ENCODE data around the gene CDON. TPM values are rescaled to one million over a fixed set of nuclear protein-coding genes. Genes with fewer than 3 reads are reported as not detected.
A peak's percentile ranks its signal among the peaks of the same experiment; 100 is the strongest.

CDON gene
- 16.0 and 17.2 TPM in 2 replicates for total RNA-seq (2021)
- long read RNA-seq, partial matches to known transcripts = 0 of 6 reads
- long read RNA-seq, other reads (novel, unspliced or antisense) = 6 of 6 reads

GRCh38 chr11:126062679-126063506 is at the start of gene CDON:
Gene CDON (minus strand): TSS chr11:126062866. CDS start chr11:126023476, 39,390 bp downstream.
- H3K14ac ChIP-seq (ENCODE audit: insufficient read depth, low read length) = peak within 1 kb of the TSS; percentile 93
- H2BK15ac ChIP-seq (ENCODE audit: low read depth, low read length) = no peak within 1 kb of the TSS
- H4K20me1 ChIP-seq (ENCODE audit: control insufficient read depth, insufficient read depth, insufficient read length) = no peaks in the 10 kb centered on the region
- H2BK20ac ChIP-seq (ENCODE audit: low read depth, low read length, poor library complexity, severe bottlenecking) = no peak within 1 kb of the TSS
- no CpG with 5 or more reads among the region's 82 CpGs for WGBS (ENCODE audit: extremely low coverage, insufficient read length, low lambda C conversion rate)
- H3K79me2 ChIP-seq (ENCODE audit: insufficient read depth, low read length) = no peaks in the 10 kb centered on the region
- H3K4me2 ChIP-seq (ENCODE audit: insufficient read depth, insufficient read length, low read length) = peak within 1 kb of the TSS; percentile 73
- no peak within 1 kb of the TSS for H4K91ac ChIP-seq (ENCODE audit: insufficient read length, low read depth, low read length)
- H4K8ac ChIP-seq (replicated peaks; ENCODE audit: insufficient read length, low read depth, low read length) = no peak within 1 kb of the TSS
- H3K27me3 ChIP-seq (ENCODE audit: insufficient read depth, low read length) = no peaks in the 10 kb centered on the region
- H3K4me1 ChIP-seq (ENCODE audit: insufficient read depth, low read length) = peaks cover 4% of the 10 kb centered on the region; the same call in 1 of the 2 replicates
- H3K4me1 Mint-ChIP-seq = peaks cover 28 to 40% of the 10 kb centered on the region in 2 experiments
- peak within 1 kb of the TSS; percentile 51 for H2AFZ ChIP-seq (ENCODE audit: low read length)
- H2BK120ac ChIP-seq (ENCODE audit: low read depth, low read length, poor library complexity, severe bottlenecking) = peak within 1 kb of the TSS; percentile 58
- no peak within 1 kb of the TSS for H3K23ac ChIP-seq (ENCODE audit: insufficient read length, low read depth, low read length)
- H2AK5ac ChIP-seq (ENCODE audit: insufficient read length, low read length) = no peak within 1 kb of the TSS
- peak within 1 kb of the TSS; percentile 98 for H3K9ac ChIP-seq (ENCODE audit: extremely low read depth, insufficient read length, low read length)
- peak; percentile 93 for DNase-seq
- H3K23me2 ChIP-seq (ENCODE audit: insufficient read length, low read depth, low read length, poor library complexity, severe bottlenecking) = peaks cover 8% of the 10 kb centered on the region
- peak within 1 kb of the TSS; percentile 69 for H3K56ac ChIP-seq (ENCODE audit: insufficient read length, low read depth, low read length)
- H3K27ac Mint-ChIP-seq = peak within 1 kb of the TSS; percentile 100
- peak within 1 kb of the TSS; percentile 68 to 88 for H3K4me3 Mint-ChIP-seq
- H3K9me3 Mint-ChIP-seq = no peaks in the 10 kb centered on the region
- no peak within 1 kb of the TSS; the same call in 1 of the 2 replicates for H3K4ac ChIP-seq (ENCODE audit: low read depth, low read length)
- peak within 1 kb of the TSS; percentile 23 for H3K27ac ChIP-seq (ENCODE audit: insufficient read length, low read depth, low read length)
- no peak for TF ChIP-seq CTCF (conservative IDR thresholded peaks at IDR 0.05)
- no peak within 1 kb of the TSS for H3T11ph ChIP-seq (ENCODE audit: low read length)
- peaks cover 4% of the 10 kb centered on the region for H3K27me3 Mint-ChIP-seq (ENCODE audit: low read depth)
- H3K18ac ChIP-seq (ENCODE audit: insufficient read length, low read depth, low read length) = peak within 1 kb of the TSS; percentile 97
- H2BK12ac ChIP-seq (ENCODE audit: insufficient read length, low read depth, low read length) = peak within 1 kb of the TSS; percentile 64
- H3K79me1 ChIP-seq (ENCODE audit: insufficient read depth, low read depth, low read length, poor library complexity, severe bottlenecking) = no peaks in the 10 kb centered on the region
- H2BK5ac ChIP-seq (ENCODE audit: insufficient read length, low read length) = peak within 1 kb of the TSS; percentile 82
- peak within 1 kb of the TSS; percentile 75 for H4K5ac ChIP-seq (ENCODE audit: insufficient read length, low read depth, low read length)
- no peaks in the 10 kb centered on the region for H3K9me3 ChIP-seq (ENCODE audit: control insufficient read depth, low read depth, low read length)
- no peaks in the 10 kb centered on the region; a peak in 1 of 7 replicates for H3K36me3 Mint-ChIP-seq (ENCODE audit: insufficient read depth in 1 of 3, low read depth in 3 of 3)

Measured in H9 (cell line).